CD4-positive, alpha-beta T cell treated with Interferon alpha-2 for 1 hour (primary cell): ENCODE measurements around the gene FYB1.

ENCODE experiments used
- DNase-seq, 2 donors: peaks; one replicate each; pipeline ENCODE4 v3.0.0-alpha.2; 2020 to 2022

Gene FYB1

GRCh38 chr5:39116344-39117170, 102.8 kb downstream of the FYB1 start:
- DNase-seq = no peak

GRCh38 chr5:39115644-39116343, 103.6 kb downstream of the FYB1 start:
- no peak for DNase-seq

GRCh38 chr5:39114155-39114554, 105.2 kb downstream of the FYB1 start:
- DNase-seq = no peak

- no peak for DNase-seq
These were observed 105.9 kb downstream of the FYB1 start for GRCh38 chr5:39113354-39113953.

GRCh38 chr5:39109606-39110005, 109.8 kb downstream of the FYB1 start:
- DNase-seq = no peak

GRCh38 chr5:39108987-39109386, 110.4 kb downstream of the FYB1 start:
- DNase-seq = no peak

- no peak for DNase-seq
These were observed 112.0 kb downstream of the FYB1 start for GRCh38 chr5:39107350-39107749.

- DNase-seq = peak in 1 of 2 donors; percentile 21
These were observed 113.0 kb downstream of the FYB1 start for GRCh38 chr5:39106322-39106721.

GRCh38 chr5:39104221-39104620, 115.1 kb downstream of the FYB1 start:
- DNase-seq = no peak

- DNase-seq = no peak
These were observed 116.6 kb downstream of the FYB1 start for GRCh38 chr5:39102684-39103155.

GRCh38 chr5:39100851-39101396, 118.4 kb downstream of the FYB1 start:
- DNase-seq = peak in 1 of 2 donors; percentile 14

- no peak for DNase-seq
These were observed 119.0 kb downstream of the FYB1 start for GRCh38 chr5:39100301-39100850.

- DNase-seq = no peak
These were observed 119.5 kb downstream of the FYB1 start for GRCh38 chr5:39099831-39100230.

GRCh38 chr5:39093352-39093751, 126.0 kb downstream of the FYB1 start:
- DNase-seq = no peak

GRCh38 chr5:39092581-39093351, 126.6 kb downstream of the FYB1 start:
- DNase-seq = no peak

- DNase-seq = no peak
These were observed 127.3 kb downstream of the FYB1 start for GRCh38 chr5:39091940-39092580.

GRCh38 chr5:39083968-39084367, 135.4 kb downstream of the FYB1 start:
- no peak for DNase-seq

- DNase-seq = no peak
These were observed 136.4 kb downstream of the FYB1 start for GRCh38 chr5:39082995-39083394.

- DNase-seq = peak; percentile 64 to 68
These were observed 138.7 kb downstream of the FYB1 start for GRCh38 chr5:39080597-39081204.

GRCh38 chr5:39080168-39080567, 139.2 kb downstream of the FYB1 start:
- DNase-seq = no peak

GRCh38 chr5:39079147-39079546, 140.2 kb downstream of the FYB1 start:
- no peak for DNase-seq
